A549 (cell line): Measurements from ENCODE around the gene CTNND2. TPM values are rescaled to one million over a fixed set of nuclear protein-coding genes. Genes with fewer than 3 reads are reported as not detected.

Experiments used
- ATAC-seq, 2 experiments: fragments of 200-7000 bp in 1 of 2; fragments of >200 bp in 1 of 2; cut with Nextera tagmentation in 1 of 2; cut with Tn5 transposase in 1 of 2; 3 replicates each; pipeline versions ENCODE4 v1.8.0 to v1.9.1; 2018 to 2020; ENCODE audit warnings: mild to moderate bottlenecking in 1 of 2, moderate library complexity in 1 of 2
- CTCF ChIA-PET: fragments of 300-600 bp; sonication (Branson Sonifier 250); formaldehyde crosslinking; extraction: SDS; loops from one replicate; lab custom pipeline; 2021; ENCODE audit warnings: antibody characterized with exemption, inconsistent platforms; lab: Yijun Ruan, JAX
- POLR2A ChIA-PET: fragments of 350-600 bp; formaldehyde crosslinking; extraction: SDS; loops from one replicate; lab custom pipeline; 2021; ENCODE audit warnings: antibody characterized with exemption, inconsistent platforms; lab: Yijun Ruan, JAX
- DNase-seq, 2 experiments: peaks; one replicate each; pipeline versions ENCODE4 v3.0.0 to v3.0.0-alpha.2; 2011 to 2016; ENCODE audit warnings: low read depth in 1 of 2, low spot score in 1 of 2
- FAIRE-seq: peaks from 2 replicates; lab custom pipeline; 2011; peaks lifted over from hg19 to GRCh38; lab: Jason Lieb, UNC
- H3K27ac ChIP-seq, 2 experiments: fragments of >200 bp; sonication (Bioruptor Twin); formaldehyde crosslinking; 3 replicates each; pipeline ENCODE4 v1.5.1; 2016 to 2017
- H3K4me1 ChIP-seq: fragments of >200 bp; sonication (Bioruptor Twin); formaldehyde crosslinking; 3 replicates; pipeline ENCODE4 v1.6.1; 2016
- H3K4me2 ChIP-seq: fragments of >200 bp; sonication (Bioruptor Twin); formaldehyde crosslinking; 3 replicates; pipeline ENCODE4 v1.6.1; 2016
- H3K4me3 ChIP-seq: fragments of >200 bp; sonication (Bioruptor Twin); formaldehyde crosslinking; 3 replicates; pipeline ENCODE4 v1.5.1; 2016
- H3K9me3 ChIP-seq: fragments of >200 bp; sonication (Bioruptor Twin); formaldehyde crosslinking; 3 replicates; pipeline ENCODE4 v1.6.1; 2016
- CBX2 ChIP-seq: fragments of 200-600 bp; sonication (generic); IDR thresholded peaks from 2 replicates; pipeline ENCODE4 v1.6.1; 2016; ENCODE audit warnings: low read depth, mild to moderate bottlenecking, borderline replicate concordance
- CEBPB ChIP-seq, 2 experiments: fragments of >200 bp in 1 of 2; sonication (Bioruptor Twin) in 1 of 2; formaldehyde crosslinking in 1 of 2; IDR thresholded peaks; 2 replicates each; pipeline ENCODE4 v1.6.1; 2012 to 2016
- EHF ChIP-seq: fragments of 250-450 bp; sonication (Bioruptor Pico); IDR thresholded peaks from 2 replicates; pipeline ENCODE4 v1.5.0; 2020; ENCODE audit warnings: mild to moderate bottlenecking
- EP300 ChIP-seq, 2 experiments: fragments of >200 bp; sonication (Bioruptor Twin); formaldehyde crosslinking; IDR thresholded peaks; 2 replicates in 1 of 2; 3 replicates in 1 of 2; pipeline ENCODE4 v1.6.1; 2016 to 2017
- FOXS1 ChIP-seq: fragments of 250-450 bp; sonication (Bioruptor Pico); IDR thresholded peaks from 2 replicates; pipeline ENCODE4 v1.5.0; 2020; ENCODE audit warnings: mild to moderate bottlenecking, moderate library complexity
- GATA3 ChIP-seq: IDR thresholded peaks from 2 replicates; pipeline ENCODE4 v1.6.1; 2012; ENCODE audit warnings: borderline replicate concordance
- HEYL ChIP-seq: fragments of 250-450 bp; sonication (Bioruptor Pico); IDR thresholded peaks from 2 replicates; pipeline ENCODE4 v1.8.0; 2021; ENCODE audit warnings: mild to moderate bottlenecking, moderate library complexity
- HOXA7 ChIP-seq: fragments of 250-450 bp; sonication (Bioruptor Pico); IDR thresholded peaks from 2 replicates; pipeline ENCODE4 v1.5.0; 2020; ENCODE audit warnings: mild to moderate bottlenecking, moderate library complexity
- HOXB13 ChIP-seq: fragments of 250-450 bp; sonication (Bioruptor Pico); IDR thresholded peaks from 2 replicates; pipeline ENCODE4 v1.5.0; 2020; ENCODE audit warnings: low read depth, mild to moderate bottlenecking, moderate library complexity
- JUN ChIP-seq, 2 experiments: fragments of >200 bp; sonication (Bioruptor Twin); formaldehyde crosslinking; IDR thresholded peaks; 2 replicates in 1 of 2; 3 replicates in 1 of 2; pipeline ENCODE4 v1.6.1; 2016 to 2017
- JUNB ChIP-seq: fragments of >200 bp; sonication (Bioruptor Twin); formaldehyde crosslinking; IDR thresholded peaks from 2 replicates; pipeline ENCODE4 v1.6.1; 2016
- NFE2L2 ChIP-seq: fragments of 150-350 bp; conservative IDR thresholded peaks from 2 replicates; pipeline ENCODE4 v1.6.1; 2014; ENCODE audit warnings: low read length
- NR3C1 ChIP-seq: fragments of >200 bp; sonication (Bioruptor Twin); formaldehyde crosslinking; IDR thresholded peaks from 3 replicates; pipeline ENCODE4 v1.6.1; 2017
- RARB ChIP-seq: fragments of 250-450 bp; sonication (Bioruptor Pico); IDR thresholded peaks from 2 replicates; pipeline ENCODE4 v1.8.0; 2021; ENCODE audit warnings: mild to moderate bottlenecking, moderate library complexity
- SREBF2 ChIP-seq: fragments of 450-650 bp; IDR thresholded peaks from 2 replicates; pipeline ENCODE4 v1.6.1; 2014; ENCODE audit warnings: mild to moderate bottlenecking, moderate library complexity
- TFCP2L1 ChIP-seq: fragments of 250-450 bp; sonication (Bioruptor Pico); IDR thresholded peaks from 2 replicates; pipeline ENCODE4 v1.5.0; 2021; ENCODE audit warnings: mild to moderate bottlenecking
- TP53 ChIP-seq: fragments of 250-450 bp; sonication (Bioruptor Pico); IDR thresholded peaks from 2 replicates; pipeline ENCODE4 v1.5.0; 2021; ENCODE audit warnings: mild to moderate bottlenecking, moderate library complexity
- WGBS: methylation state at CpG from one replicate; pipeline ENCODE4 v1.1.6; 2017; ENCODE audit errors: missing lambda C conversion rate; 5-methylcytosine and 5-hydroxymethylcytosine counted together
- polyA plus RNA-seq, 4 experiments: library from polyadenylated mRNA; depleted of rRNA in 3 of 4; stranded (reverse); fragments of >200 nt; fragmentation: RNase III in 1 of 4; extraction: RNeasy Plus Mini Kit Qiagen cat#74134 plus additional on column Dnase treatment in 1 of 4; gene quantifications; 2 replicates in 3 of 4; 3 replicates in 1 of 4; pipeline ENCODE4 v1.2.3, GENCODE V29; 2011 to 2017
- TF ChIP-seq, protein P1 (sequence below): fragments of 250-450 bp; sonication (Bioruptor Pico); IDR thresholded peaks from 2 replicates; pipeline ENCODE4 v1.5.0; 2020; ENCODE audit warnings: low read depth, mild to moderate bottlenecking, moderate library complexity
- TF ChIP-seq, protein P2 (sequence below): fragments of 150-350 bp; IDR thresholded peaks from 2 replicates; pipeline ENCODE4 v1.6.1; 2014; ENCODE audit warnings: low read depth, mild to moderate bottlenecking, low read length
- TF ChIP-seq, protein P3 (sequence below): fragments of 200-600 bp; sonication (generic); IDR thresholded peaks from 2 replicates; pipeline ENCODE4 v1.6.1; 2016; ENCODE audit warnings: antibody characterized with exemption, mild to moderate bottlenecking, moderate library complexity
- TF ChIP-seq, protein P4 (sequence below): IDR thresholded peaks from 2 replicates; pipeline ENCODE4 v1.6.1; 2012
- TF ChIP-seq, protein P5 (sequence below): fragments of >200 bp; sonication (Bioruptor Twin); formaldehyde crosslinking; IDR thresholded peaks from 3 replicates; pipeline ENCODE4 v1.5.1; 2016

CTNND2 gene
- polyA plus RNA-seq, 2 of the 4 experiments (the other 2 are of a cell fraction) = not detected

DNA sequence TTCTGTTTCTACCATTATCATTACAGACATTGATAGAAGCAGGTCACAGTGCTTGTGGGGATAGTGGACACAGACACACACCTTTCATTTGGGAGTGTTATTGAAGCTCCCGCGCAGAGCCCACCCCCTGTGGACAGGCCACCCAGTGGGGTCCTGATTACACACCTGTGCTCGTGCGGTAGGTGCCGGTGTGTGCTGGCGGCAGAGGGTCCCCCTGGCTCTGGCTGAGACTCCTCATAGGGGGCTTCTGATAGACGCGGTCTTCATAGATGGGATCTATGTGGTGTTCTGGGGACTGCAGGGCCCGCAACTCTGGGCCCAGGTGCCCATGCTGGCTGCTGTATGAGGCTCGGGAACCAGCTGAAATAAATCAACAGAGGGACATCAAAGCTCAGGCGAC, 539.7 kb downstream of the CTNND2 start:
- no peak for DNase-seq

DNA sequence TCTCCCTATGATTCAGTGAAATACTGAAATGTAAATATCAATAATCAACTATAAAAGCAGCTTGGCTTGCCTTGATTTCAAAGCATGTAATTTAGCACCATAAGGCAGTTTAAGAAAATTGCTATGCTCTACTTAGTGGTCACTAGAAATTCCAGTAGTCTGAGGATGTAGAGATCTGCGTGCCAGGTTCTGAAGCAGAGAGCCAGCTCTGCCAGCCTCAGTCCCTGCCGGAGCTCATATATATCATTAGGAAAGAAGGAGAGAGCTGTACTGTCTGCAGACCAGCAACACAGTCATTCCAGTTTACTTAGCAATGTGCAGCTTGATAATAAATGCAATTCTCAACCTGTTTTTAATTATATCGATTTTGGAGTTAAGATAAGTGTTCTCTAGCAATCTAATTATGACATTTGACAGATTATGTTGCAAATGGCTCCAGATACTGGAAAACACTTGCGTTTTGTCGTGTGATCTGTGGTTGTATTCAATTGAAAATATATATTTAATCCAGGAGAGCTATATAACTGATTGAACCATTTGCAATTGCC, 540.5 kb downstream of the CTNND2 start:
- no peak for ATAC-seq

More for the DNA sequence above, 539.7 kb downstream of the CTNND2 start:
- ATAC-seq (no peak), FAIRE-seq (no peak)
- CTCF ChIA-PET = interaction anchor here (1.2 kb wide), 1 partner anchor 16 kb away, joined by 4 read pairs; no protein-coding TSS in a partner anchor
- no peaks in the 10 kb centered on the region for H3K4me1 ChIP-seq
- H3K9me3 ChIP-seq = no peaks in the 10 kb centered on the region
- no peak overlapping the region for H3K4me3 ChIP-seq
- H3K27ac ChIP-seq = no peak overlapping the region
- TF ChIP-seq HOXA7 (CRISPR knock-in tag) = no peak
- TF ChIP-seq FOXS1 (CRISPR knock-in tag) = no peak
- TF ChIP-seq EP300 (IDR thresholded peaks at IDR 0.05) = no peak
- TF ChIP-seq, protein P1, sequence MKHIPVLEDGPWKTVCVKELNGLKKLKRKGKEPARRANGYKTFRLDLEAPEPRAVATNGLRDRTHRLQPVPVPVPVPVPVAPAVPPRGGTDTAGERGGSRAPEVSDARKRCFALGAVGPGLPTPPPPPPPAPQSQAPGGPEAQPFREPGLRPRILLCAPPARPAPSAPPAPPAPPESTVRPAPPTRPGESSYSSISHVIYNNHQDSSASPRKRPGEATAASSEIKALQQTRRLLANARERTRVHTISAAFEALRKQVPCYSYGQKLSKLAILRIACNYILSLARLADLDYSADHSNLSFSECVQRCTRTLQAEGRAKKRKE = no peak
- no peak overlapping the region for H3K4me2 ChIP-seq
- POLR2A ChIA-PET = no interaction called here
- 53% methylated on average over 11 of the region's 11 CpGs for WGBS

More for the DNA sequence above, 540.5 kb downstream of the CTNND2 start:
- 12% methylated on average over 5 of the region's 5 CpGs for WGBS
- TF ChIP-seq, protein P1 = no peak
- TF ChIP-seq CEBPB (IDR thresholded peaks at IDR 0.05) (no peak), NR3C1 (no peak), HOXB13 (CRISPR knock-in tag) (no peak), TP53 (CRISPR knock-in tag) (no peak), RARB (no peak), SREBF2 (no peak), HEYL (CRISPR knock-in tag) (no peak), EHF (CRISPR knock-in tag) (no peak), NFE2L2 (no peak), JUN (IDR thresholded peaks at IDR 0.05) (no peak), GATA3 (no peak), TFCP2L1 (CRISPR knock-in tag) (no peak), EP300 (IDR thresholded peaks at IDR 0.05) (no peak), JUNB (no peak), CBX2 (no peak)
- TF ChIP-seq, protein P2, sequence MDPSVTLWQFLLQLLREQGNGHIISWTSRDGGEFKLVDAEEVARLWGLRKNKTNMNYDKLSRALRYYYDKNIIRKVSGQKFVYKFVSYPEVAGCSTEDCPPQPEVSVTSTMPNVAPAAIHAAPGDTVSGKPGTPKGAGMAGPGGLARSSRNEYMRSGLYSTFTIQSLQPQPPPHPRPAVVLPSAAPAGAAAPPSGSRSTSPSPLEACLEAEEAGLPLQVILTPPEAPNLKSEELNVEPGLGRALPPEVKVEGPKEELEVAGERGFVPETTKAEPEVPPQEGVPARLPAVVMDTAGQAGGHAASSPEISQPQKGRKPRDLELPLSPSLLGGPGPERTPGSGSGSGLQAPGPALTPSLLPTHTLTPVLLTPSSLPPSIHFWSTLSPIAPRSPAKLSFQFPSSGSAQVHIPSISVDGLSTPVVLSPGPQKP = no peak
- TF ChIP-seq, protein P3, sequence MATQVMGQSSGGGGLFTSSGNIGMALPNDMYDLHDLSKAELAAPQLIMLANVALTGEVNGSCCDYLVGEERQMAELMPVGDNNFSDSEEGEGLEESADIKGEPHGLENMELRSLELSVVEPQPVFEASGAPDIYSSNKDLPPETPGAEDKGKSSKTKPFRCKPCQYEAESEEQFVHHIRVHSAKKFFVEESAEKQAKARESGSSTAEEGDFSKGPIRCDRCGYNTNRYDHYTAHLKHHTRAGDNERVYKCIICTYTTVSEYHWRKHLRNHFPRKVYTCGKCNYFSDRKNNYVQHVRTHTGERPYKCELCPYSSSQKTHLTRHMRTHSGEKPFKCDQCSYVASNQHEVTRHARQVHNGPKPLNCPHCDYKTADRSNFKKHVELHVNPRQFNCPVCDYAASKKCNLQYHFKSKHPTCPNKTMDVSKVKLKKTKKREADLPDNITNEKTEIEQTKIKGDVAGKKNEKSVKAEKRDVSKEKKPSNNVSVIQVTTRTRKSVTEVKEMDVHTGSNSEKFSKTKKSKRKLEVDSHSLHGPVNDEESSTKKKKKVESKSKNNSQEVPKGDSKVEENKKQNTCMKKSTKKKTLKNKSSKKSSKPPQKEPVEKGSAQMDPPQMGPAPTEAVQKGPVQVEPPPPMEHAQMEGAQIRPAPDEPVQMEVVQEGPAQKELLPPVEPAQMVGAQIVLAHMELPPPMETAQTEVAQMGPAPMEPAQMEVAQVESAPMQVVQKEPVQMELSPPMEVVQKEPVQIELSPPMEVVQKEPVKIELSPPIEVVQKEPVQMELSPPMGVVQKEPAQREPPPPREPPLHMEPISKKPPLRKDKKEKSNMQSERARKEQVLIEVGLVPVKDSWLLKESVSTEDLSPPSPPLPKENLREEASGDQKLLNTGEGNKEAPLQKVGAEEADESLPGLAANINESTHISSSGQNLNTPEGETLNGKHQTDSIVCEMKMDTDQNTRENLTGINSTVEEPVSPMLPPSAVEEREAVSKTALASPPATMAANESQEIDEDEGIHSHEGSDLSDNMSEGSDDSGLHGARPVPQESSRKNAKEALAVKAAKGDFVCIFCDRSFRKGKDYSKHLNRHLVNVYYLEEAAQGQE = no peak
- TF ChIP-seq, protein P4, sequence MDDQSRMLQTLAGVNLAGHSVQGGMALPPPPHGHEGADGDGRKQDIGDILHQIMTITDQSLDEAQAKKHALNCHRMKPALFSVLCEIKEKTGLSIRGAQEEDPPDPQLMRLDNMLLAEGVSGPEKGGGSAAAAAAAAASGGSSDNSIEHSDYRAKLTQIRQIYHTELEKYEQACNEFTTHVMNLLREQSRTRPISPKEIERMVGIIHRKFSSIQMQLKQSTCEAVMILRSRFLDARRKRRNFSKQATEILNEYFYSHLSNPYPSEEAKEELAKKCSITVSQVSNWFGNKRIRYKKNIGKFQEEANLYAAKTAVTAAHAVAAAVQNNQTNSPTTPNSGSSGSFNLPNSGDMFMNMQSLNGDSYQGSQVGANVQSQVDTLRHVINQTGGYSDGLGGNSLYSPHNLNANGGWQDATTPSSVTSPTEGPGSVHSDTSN = no peak
- TF ChIP-seq, protein P5, sequence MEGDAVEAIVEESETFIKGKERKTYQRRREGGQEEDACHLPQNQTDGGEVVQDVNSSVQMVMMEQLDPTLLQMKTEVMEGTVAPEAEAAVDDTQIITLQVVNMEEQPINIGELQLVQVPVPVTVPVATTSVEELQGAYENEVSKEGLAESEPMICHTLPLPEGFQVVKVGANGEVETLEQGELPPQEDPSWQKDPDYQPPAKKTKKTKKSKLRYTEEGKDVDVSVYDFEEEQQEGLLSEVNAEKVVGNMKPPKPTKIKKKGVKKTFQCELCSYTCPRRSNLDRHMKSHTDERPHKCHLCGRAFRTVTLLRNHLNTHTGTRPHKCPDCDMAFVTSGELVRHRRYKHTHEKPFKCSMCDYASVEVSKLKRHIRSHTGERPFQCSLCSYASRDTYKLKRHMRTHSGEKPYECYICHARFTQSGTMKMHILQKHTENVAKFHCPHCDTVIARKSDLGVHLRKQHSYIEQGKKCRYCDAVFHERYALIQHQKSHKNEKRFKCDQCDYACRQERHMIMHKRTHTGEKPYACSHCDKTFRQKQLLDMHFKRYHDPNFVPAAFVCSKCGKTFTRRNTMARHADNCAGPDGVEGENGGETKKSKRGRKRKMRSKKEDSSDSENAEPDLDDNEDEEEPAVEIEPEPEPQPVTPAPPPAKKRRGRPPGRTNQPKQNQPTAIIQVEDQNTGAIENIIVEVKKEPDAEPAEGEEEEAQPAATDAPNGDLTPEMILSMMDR = no peak
- POLR2A ChIA-PET = no interaction called here
- Histone ChIP-seq H3K27ac (no peak overlapping the region), H3K4me2 (no peak overlapping the region), H3K4me3 (no peak overlapping the region), H3K4me1 (no peaks in the 10 kb centered on the region), H3K9me3 (no peaks in the 10 kb centered on the region)
- DNase-seq (no peak), FAIRE-seq (no peak)
- CTCF ChIA-PET = interaction anchor here (1.0 kb wide), 1 partner anchor 96 kb away, joined by 6 read pairs; no protein-coding TSS in a partner anchor
